Measurements from ENCODE around the gene TINCR. TPM values are rescaled to one million over a fixed set of nuclear protein-coding genes. Genes with fewer than 3 reads are reported as not detected.

Gene TINCR
- total RNA-seq, 2 experiments from 2014 or later = 0.74 to 1.6 TPM

DNA sequence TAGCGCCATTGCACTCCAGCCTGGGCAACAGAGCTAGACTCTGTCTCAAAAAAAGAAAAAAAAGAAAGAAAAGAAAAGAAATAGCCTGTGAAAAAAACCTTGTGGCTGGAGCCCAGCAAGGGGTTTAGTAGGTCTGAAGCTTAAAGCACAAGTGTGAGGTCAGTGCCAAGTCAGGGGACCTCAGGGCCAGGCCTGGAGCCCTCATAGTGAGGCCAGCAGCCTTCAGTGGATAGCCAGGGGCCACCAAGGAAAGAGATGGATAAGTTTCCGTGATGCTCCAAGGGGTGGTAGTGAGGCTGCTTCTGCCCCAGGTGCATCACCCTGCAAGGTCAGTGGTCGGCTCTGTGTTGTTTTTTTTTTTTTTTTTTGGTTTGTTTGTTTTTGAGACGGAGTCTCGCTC, 12.9 kb downstream of the TINCR start:
- Histone ChIP-seq H3K27me3 (ENCODE audit: control insufficient read depth in 1 of 2, insufficient read depth in 2 of 2, low read length in 2 of 2) (peaks cover 0 to 4% of the 10 kb centered on the region in 2 experiments), H3K4me3 (ENCODE audit: low read length) (no peak overlapping the region), H3K4me1 (ENCODE audit: insufficient read depth, low read length) (no peaks in the 10 kb centered on the region), H3K9me3 (ENCODE audit: control insufficient read depth in 1 of 2, insufficient read depth in 1 of 2, low read length in 2 of 2) (peaks cover 0 to 15% of the 10 kb centered on the region in 2 experiments), H3K36me3 (ENCODE audit: insufficient read depth, low read length) (no peaks in the 10 kb centered on the region), H3K27ac (ENCODE audit: low read depth in 1 of 2, low read length in 2 of 2) (no peak overlapping the region)
- ATAC-seq (ENCODE audit: poor library complexity) (no peak), DNase-seq (no peak)
- peaks cover 32% of the 10 kb centered on the region for H3K27me3 Mint-ChIP-seq
- no peaks in the 10 kb centered on the region for H3K4me1 Mint-ChIP-seq (ENCODE audit: low read depth)
- no peak overlapping the region for H3K27ac Mint-ChIP-seq
- no peaks in the 10 kb centered on the region for H3K36me3 Mint-ChIP-seq (ENCODE audit: low read depth)
- POLR2A ChIA-PET = no interaction called here
- TF ChIP-seq, protein P1, sequence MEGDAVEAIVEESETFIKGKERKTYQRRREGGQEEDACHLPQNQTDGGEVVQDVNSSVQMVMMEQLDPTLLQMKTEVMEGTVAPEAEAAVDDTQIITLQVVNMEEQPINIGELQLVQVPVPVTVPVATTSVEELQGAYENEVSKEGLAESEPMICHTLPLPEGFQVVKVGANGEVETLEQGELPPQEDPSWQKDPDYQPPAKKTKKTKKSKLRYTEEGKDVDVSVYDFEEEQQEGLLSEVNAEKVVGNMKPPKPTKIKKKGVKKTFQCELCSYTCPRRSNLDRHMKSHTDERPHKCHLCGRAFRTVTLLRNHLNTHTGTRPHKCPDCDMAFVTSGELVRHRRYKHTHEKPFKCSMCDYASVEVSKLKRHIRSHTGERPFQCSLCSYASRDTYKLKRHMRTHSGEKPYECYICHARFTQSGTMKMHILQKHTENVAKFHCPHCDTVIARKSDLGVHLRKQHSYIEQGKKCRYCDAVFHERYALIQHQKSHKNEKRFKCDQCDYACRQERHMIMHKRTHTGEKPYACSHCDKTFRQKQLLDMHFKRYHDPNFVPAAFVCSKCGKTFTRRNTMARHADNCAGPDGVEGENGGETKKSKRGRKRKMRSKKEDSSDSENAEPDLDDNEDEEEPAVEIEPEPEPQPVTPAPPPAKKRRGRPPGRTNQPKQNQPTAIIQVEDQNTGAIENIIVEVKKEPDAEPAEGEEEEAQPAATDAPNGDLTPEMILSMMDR (IDR thresholded peaks at IDR 0.05) = no peak
- CTCF ChIA-PET = no interaction called here
- no peak overlapping the region for H3K4me3 Mint-ChIP-seq
- no peaks in the 10 kb centered on the region for H3K9me3 Mint-ChIP-seq
- intact Hi-C loops (cut with DNase I, micrococcal nuclease) = no loop called here

DNA sequence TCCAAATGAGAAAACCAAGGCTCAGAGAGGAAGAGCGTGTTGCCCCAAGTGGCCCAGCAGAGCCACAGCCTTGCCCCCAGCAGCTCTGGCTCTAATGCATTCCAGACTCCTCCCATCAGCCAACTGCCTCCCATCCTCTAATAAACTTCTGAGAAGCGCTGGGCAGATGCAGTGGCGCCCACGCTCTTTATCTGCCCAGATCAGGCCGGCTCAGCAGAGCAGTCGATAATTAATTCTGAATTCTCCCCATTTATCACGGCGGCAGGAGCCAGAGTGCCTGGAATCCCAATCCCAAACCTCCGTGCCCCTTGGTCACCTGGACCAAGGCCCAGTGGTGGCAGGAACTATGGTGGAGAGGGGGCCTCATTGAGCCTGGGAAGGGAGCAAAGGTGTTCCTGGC, 13.9 kb downstream of the TINCR start:
- POLR2A ChIA-PET = no interaction called here
- Mint-ChIP-seq H3K36me3 (ENCODE audit: low read depth) (no peaks in the 10 kb centered on the region), H3K27ac (no peak overlapping the region), H3K27me3 (peaks cover 39% of the 10 kb centered on the region), H3K4me1 (ENCODE audit: low read depth) (no peaks in the 10 kb centered on the region), H3K4me3 (no peak overlapping the region), H3K9me3 (no peaks in the 10 kb centered on the region)
- CTCF ChIA-PET = no interaction called here
- H3K4me3 ChIP-seq (ENCODE audit: low read length) = no peak overlapping the region
- TF ChIP-seq, protein P1 (IDR thresholded peaks at IDR 0.05) = no peak
- DNase-seq (no peak), ATAC-seq (ENCODE audit: poor library complexity) (no peak)
- no peaks in the 10 kb centered on the region for H3K4me1 ChIP-seq (ENCODE audit: insufficient read depth, low read length)
- peaks cover 0 to 6% of the 10 kb centered on the region in 2 experiments for H3K9me3 ChIP-seq (ENCODE audit: control insufficient read depth in 1 of 2, insufficient read depth in 1 of 2, low read length in 2 of 2)
- peaks cover 0 to 2% of the 10 kb centered on the region in 2 experiments for H3K27me3 ChIP-seq (ENCODE audit: control insufficient read depth in 1 of 2, insufficient read depth in 2 of 2, low read length in 2 of 2)
- H3K27ac ChIP-seq (ENCODE audit: low read depth in 1 of 2, low read length in 2 of 2) = no peak overlapping the region
- H3K36me3 ChIP-seq (ENCODE audit: insufficient read depth, low read length) = no peaks in the 10 kb centered on the region
- intact Hi-C loops (cut with DNase I, micrococcal nuclease) = no loop called here

DNA sequence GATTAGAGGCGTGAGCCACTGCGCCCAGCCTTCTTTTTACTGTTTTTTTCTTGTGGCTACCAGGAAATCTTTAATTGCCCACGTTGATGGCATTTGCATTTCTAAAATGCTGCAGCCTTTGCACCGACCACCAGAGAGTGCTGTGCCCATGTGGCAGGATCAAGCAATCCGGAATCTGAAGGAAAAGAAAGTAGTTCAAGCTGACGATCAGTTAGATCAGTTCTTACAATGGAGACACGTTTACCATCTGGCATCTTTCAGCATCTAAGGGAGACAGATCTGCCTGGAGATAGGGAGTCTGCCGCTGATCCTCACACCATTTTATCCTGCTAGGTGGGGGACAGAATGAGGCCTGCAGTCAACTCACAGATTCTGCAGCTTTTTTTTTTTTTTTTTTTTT, 19.9 kb downstream of the TINCR start:
- Mint-ChIP-seq H3K27me3 (peaks cover 26% of the 10 kb centered on the region), H3K4me3 (no peak overlapping the region), H3K9me3 (no peaks in the 10 kb centered on the region), H3K36me3 (ENCODE audit: low read depth) (no peaks in the 10 kb centered on the region), H3K27ac (no peak overlapping the region), H3K4me1 (ENCODE audit: low read depth) (no peaks in the 10 kb centered on the region)
- TF ChIP-seq, protein P1 (IDR thresholded peaks at IDR 0.05) = no peak
- H3K4me3 ChIP-seq (ENCODE audit: low read length) = no peak overlapping the region
- ATAC-seq (ENCODE audit: poor library complexity) = no peak
- H3K9me3 ChIP-seq (ENCODE audit: control insufficient read depth in 1 of 2, insufficient read depth in 1 of 2, low read length in 2 of 2) = no peaks in the 10 kb centered on the region
- no peaks in the 10 kb centered on the region for H3K36me3 ChIP-seq (ENCODE audit: insufficient read depth, low read length)
- H3K4me1 ChIP-seq (ENCODE audit: insufficient read depth, low read length) = no peaks in the 10 kb centered on the region
- ChIA-PET POLR2A (no interaction called here), CTCF (interaction anchor here (0.6 kb wide), 1 partner anchor 741 kb away, joined by 3 read pairs; no protein-coding TSS in a partner anchor)
- intact Hi-C loops (cut with DNase I, micrococcal nuclease) = no loop called here
- no peak overlapping the region for H3K27ac ChIP-seq (ENCODE audit: low read depth in 1 of 2, low read length in 2 of 2)
- H3K27me3 ChIP-seq (ENCODE audit: control insufficient read depth in 1 of 2, insufficient read depth in 2 of 2, low read length in 2 of 2) = no peaks in the 10 kb centered on the region
- peak in 4 of 14 experiments; percentile 1 to 37 (median 22) for DNase-seq

Data from CD4-positive, alpha-beta T cell (primary cell).